CD4-positive, alpha-beta T cell (primary cell): ENCODE measurements around the gene SLC12A5. TPM values are rescaled to one million over a fixed set of nuclear protein-coding genes. Genes with fewer than 3 reads are reported as not detected.

Source experiments
- ATAC-seq: fragments of 200-7000 bp; cut with Tn5 transposase; one replicate; pipeline ENCODE4 v1.10.0; 2022; ENCODE audit warnings: mild to moderate bottlenecking; ENCODE audit not compliant: poor library complexity
- CTCF ChIA-PET: fragments of 350-600 bp; sonication (Branson Sonifier 250); formaldehyde crosslinking; loops from one replicate; lab custom pipeline; 2021; ENCODE audit warnings: antibody characterized with exemption, inconsistent platforms; lab: Charles Lee
- POLR2A ChIA-PET: fragments of 350-600 bp; sonication (Branson Sonifier 250); formaldehyde crosslinking; loops from one replicate; lab custom pipeline; 2021; ENCODE audit warnings: antibody characterized with exemption, inconsistent platforms; lab: Charles Lee
- DNase-seq, 14 experiments: peaks; one replicate each; pipeline ENCODE4 v3.0.0-alpha.2; 2013 to 2020; ENCODE audit warnings: mixed read lengths in 2 of 14
- H3K27ac ChIP-seq, 2 donors: one replicate each; pipeline versions ENCODE4 v1.5.1 to v1.7.0; 2013; ENCODE audit warnings: low read length in 2 of 2, low read depth in 1 of 2, mild to moderate bottlenecking in 1 of 2
- H3K27me3 ChIP-seq, 2 experiments: 1 replicate in 1 of 2; 2 replicates in 1 of 2; pipeline versions ENCODE4 v1.6.1 to v1.7.0; 2013; ENCODE audit warnings: low read length in 2 of 2, control low read depth in 1 of 2, mild to moderate bottlenecking in 1 of 2, moderate library complexity in 1 of 2; ENCODE audit not compliant: insufficient read depth in 2 of 2, control insufficient read depth in 1 of 2
- H3K36me3 ChIP-seq: one replicate; pipeline ENCODE4 v1.6.1; 2013; ENCODE audit warnings: low read length, control low read depth; ENCODE audit not compliant: insufficient read depth
- H3K4me1 ChIP-seq: one replicate; pipeline ENCODE4 v1.6.1; 2013; ENCODE audit warnings: low read length, control low read depth; ENCODE audit not compliant: insufficient read depth
- H3K4me3 ChIP-seq: one replicate; pipeline ENCODE4 v1.5.1; 2013; ENCODE audit warnings: mild to moderate bottlenecking, low read length, moderate library complexity
- H3K9me3 ChIP-seq, 2 experiments: 1 replicate in 1 of 2; 2 replicates in 1 of 2; pipeline versions ENCODE4 v1.6.1 to v1.7.0; 2013; ENCODE audit warnings: low read length in 2 of 2, mild to moderate bottlenecking in 2 of 2, control low read depth in 1 of 2, moderate library complexity in 1 of 2; ENCODE audit not compliant: control insufficient read depth in 1 of 2, insufficient read depth in 1 of 2
- H3K27ac Mint-ChIP-seq: one replicate; pipeline ENCODE4 v1.8.0; 2020; ENCODE audit warnings: mixed read lengths
- H3K27me3 Mint-ChIP-seq: one replicate; pipeline ENCODE4 v1.8.0; 2021; ENCODE audit warnings: mixed read lengths
- H3K36me3 Mint-ChIP-seq: one replicate; pipeline ENCODE4 v1.8.0; 2021; ENCODE audit warnings: low read depth, mixed read lengths
- H3K4me1 Mint-ChIP-seq: one replicate; pipeline ENCODE4 v1.8.0; 2021; ENCODE audit warnings: low read depth, mixed read lengths
- H3K4me3 Mint-ChIP-seq: one replicate; pipeline ENCODE4 v1.8.0; 2020; ENCODE audit warnings: mild to moderate bottlenecking, mixed read lengths
- H3K9me3 Mint-ChIP-seq: one replicate; pipeline ENCODE4 v1.8.0; 2020; ENCODE audit warnings: mixed read lengths
- CTCF ChIP-seq: fragments of 200-600 bp; IDR thresholded peaks from one replicate; pipeline ENCODE4 v1.8.0; 2022; ENCODE audit warnings: antibody characterized with exemption, mild to moderate bottlenecking
- intact Hi-C, 2 experiments: fragments of 100-400 bp; cut with DNase I in 1 of 2; cut with micrococcal nuclease in 1 of 2; formaldehyde crosslinking; loops; one replicate each; pipeline versions ENCODE4 v1.15.1 to v1.9.0; 2023 to 2025; cut with DNase I, micrococcal nuclease
- total RNA-seq, 174 experiments: library from RNA in 2 of 174; stranded (reverse) in 2 of 174; gene quantifications; one replicate each; pipeline ENCODE4 v1.2.3 and lab custom pipeline; 2021 to 2026

SLC12A5 gene
- total RNA-seq, 2 experiments from 2014 or later: 1.3 to 2.4 TPM

DNA sequence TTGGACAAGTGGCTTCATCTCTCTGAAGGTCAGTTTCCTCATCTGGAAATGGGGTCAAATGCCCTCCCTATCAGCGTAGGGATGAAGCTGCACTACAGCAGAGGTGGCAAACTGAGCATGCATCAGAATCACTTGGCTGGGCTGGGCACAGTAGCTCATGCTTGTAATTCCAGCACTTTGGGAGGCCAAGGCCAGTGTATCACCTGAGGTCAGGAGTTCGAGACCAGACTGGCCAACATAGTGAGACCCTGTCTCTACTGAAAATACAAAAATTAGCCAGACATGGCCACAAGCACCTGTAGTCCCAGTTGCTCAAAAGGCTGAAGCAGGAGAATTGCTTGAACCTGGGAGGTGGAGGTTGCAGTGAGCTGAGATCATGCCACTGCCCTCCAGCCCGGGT, 27.0 kb upstream of the SLC12A5 start:
- DNase-seq (no peak), ATAC-seq (no peak)
- Histone ChIP-seq H3K4me1 (peaks cover 84% of the 10 kb centered on the region), H3K27me3 (no peaks in the 10 kb centered on the region), H3K4me3 (no peak overlapping the region), H3K36me3 (no peaks in the 10 kb centered on the region), H3K27ac (no peak overlapping the region), H3K9me3 (no peaks in the 10 kb centered on the region)
- Mint-ChIP-seq H3K27ac (no peak overlapping the region), H3K36me3 (no peaks in the 10 kb centered on the region), H3K9me3 (no peaks in the 10 kb centered on the region), H3K4me1 (peaks cover 86% of the 10 kb centered on the region), H3K27me3 (peaks cover 4% of the 10 kb centered on the region), H3K4me3 (no peak overlapping the region)
- intact Hi-C loops: no loop called here
- CTCF ChIA-PET: interaction anchor here (4.0 to 4.3 kb wide), 2 partner anchors 12 to 15 kb away, joined by 13 to 20 read pairs; no protein-coding TSS in a partner anchor
- TF ChIP-seq CTCF: no peak
- POLR2A ChIA-PET: no interaction called here

DNA sequence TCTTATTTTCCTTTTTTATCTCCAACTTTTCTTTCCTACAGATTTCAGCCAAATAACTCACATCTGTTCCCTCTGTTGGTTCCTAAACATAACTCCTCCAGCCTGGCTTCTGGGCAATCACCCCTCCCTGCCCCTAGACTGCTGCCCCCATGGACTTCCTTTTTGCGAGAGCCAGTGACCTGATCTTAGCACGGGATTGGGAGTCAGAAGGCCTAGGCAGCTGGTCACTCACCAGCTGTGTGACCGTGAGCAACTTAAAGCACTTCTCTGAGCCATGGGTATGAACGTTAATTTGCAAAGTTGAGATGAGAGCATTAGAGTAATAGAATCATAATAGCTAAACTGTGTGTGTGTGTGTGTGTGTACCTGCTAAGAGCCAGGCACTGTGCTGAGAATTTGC, 24.8 kb upstream of the SLC12A5 start:
- Mint-ChIP-seq H3K27ac (peak overlapping the region; percentile 88), H3K9me3 (no peaks in the 10 kb centered on the region), H3K4me1 (peaks cover 84% of the 10 kb centered on the region), H3K4me3 (peak overlapping the region; percentile 85), H3K27me3 (peaks cover 16% of the 10 kb centered on the region), H3K36me3 (no peaks in the 10 kb centered on the region)
- CTCF ChIA-PET: interaction anchor here (1.0 to 3.2 kb wide), 2 partner anchors 10 to 18 kb away, joined by 3 to 14 read pairs; no protein-coding TSS in a partner anchor
- TF ChIP-seq CTCF: no peak
- Histone ChIP-seq H3K27ac (no peak overlapping the region), H3K9me3 (no peaks in the 10 kb centered on the region), H3K27me3 (peaks cover 8 to 10% of the 10 kb centered on the region in 2 experiments), H3K4me3 (no peak overlapping the region), H3K4me1 (peaks cover 81% of the 10 kb centered on the region), H3K36me3 (no peaks in the 10 kb centered on the region)
- intact Hi-C loops: loop anchor here in 1 of 2 experiments (2.0 kb wide), 1 partner anchor 17 kb away; no protein-coding TSS in a partner anchor
- POLR2A ChIA-PET: interaction anchor here (1.4 kb wide), 2 partner anchors 10 to 33 kb away, joined by 6 to 11 read pairs; partner anchors contain the start of gene ZNF335
- DNase-seq (peak in 2 of 14 experiments; percentile 51 to 69), ATAC-seq (no peak)

- Histone ChIP-seq H3K9me3 (no peaks in the 10 kb centered on the region), H3K27me3 (peaks cover 13 to 18% of the 10 kb centered on the region in 2 experiments), H3K27ac (no peak overlapping the region), H3K4me3 (peak overlapping the region; percentile 44), H3K4me1 (peaks cover 79% of the 10 kb centered on the region), H3K36me3 (no peaks in the 10 kb centered on the region)
- peak in 6 of 14 experiments; percentile 18 to 78 (median 62) for DNase-seq
- ATAC-seq: peak; percentile 79
- H3K27ac Mint-ChIP-seq: peak overlapping the region; percentile 88
- H3K9me3 Mint-ChIP-seq: no peaks in the 10 kb centered on the region
- CTCF ChIA-PET: interaction anchor here (2.7 to 3.2 kb wide), 2 partner anchors 9 to 18 kb away, joined by 10 to 14 read pairs; no protein-coding TSS in a partner anchor
- peak overlapping the region; percentile 85 for H3K4me3 Mint-ChIP-seq
- POLR2A ChIA-PET: interaction anchor here (0.8 to 1.5 kb wide), 8 partner anchors 8 to 359 kb away, joined by 3 to 11 read pairs (median 4); partner anchors contain the start of genes DNTTIP1, PCIF1, WFDC3 and ZNF335
- peaks cover 24% of the 10 kb centered on the region for H3K27me3 Mint-ChIP-seq
- intact Hi-C loops: loop anchor here in 1 of 2 experiments (2.0 kb wide), 1 partner anchor 18 kb away; no protein-coding TSS in a partner anchor
- TF ChIP-seq CTCF: no peak
- no peaks in the 10 kb centered on the region for H3K36me3 Mint-ChIP-seq
- peaks cover 84% of the 10 kb centered on the region for H3K4me1 Mint-ChIP-seq
These were observed 24.0 kb upstream of the SLC12A5 start for GRCh38 chr20:46004889-46005473.
